Measurements from ENCODE around the gene ACR.

The ACR gene

DNA sequence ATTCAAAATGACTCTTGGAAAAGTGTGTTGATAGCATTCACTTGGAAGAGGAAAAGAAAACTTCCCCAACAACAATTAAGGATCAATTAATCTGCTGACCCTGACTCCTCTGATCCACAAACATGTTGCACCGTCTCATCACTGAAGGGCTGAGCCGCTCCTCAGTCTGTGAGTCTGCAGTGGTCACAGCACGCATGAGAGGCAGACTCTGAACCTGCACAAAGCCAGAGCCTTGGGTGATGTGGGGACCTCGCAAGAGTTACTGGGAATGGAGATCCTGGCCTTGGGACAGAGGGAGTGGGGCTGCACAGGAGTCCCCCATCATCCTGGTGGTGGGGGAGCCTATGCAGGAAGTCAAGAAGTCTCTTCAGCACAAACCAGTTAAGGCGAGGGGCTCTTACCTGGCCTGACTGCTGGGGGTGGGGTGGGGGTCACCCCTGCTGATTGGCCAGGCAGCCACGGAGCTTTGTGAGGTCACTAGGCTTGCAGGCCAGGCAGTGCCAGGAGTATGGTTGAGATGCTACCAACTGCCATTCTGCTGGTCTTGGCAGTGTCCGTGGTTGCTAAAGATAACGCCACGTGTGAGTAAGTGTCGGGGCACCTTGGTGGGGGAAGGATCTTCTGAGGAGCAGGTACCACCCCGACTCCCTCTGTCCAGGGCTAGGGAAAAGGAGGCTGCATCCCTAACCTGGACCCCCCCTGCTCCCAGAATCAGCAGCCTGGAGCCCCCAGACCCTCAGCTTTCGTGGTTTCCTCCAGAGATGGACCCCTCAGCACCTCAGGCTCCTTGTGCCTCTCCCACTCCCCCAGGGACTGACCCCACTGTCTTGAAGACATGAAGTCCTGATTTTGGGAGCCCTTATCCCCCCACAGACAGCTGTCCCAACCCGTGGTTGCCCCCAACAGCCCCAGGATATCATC is at the start of gene ACR:
Gene ACR (plus strand): TSS at position 477 of the 921 bp plus-strand sequence. CDS start 32 bp downstream, at position 509.
- Histone ChIP-seq H3K27me3 (ENCODE audit: control insufficient read depth, insufficient read depth, low read length) (peaks cover 69% of the 10 kb centered on the region), H3K27ac (ENCODE audit: low read depth, low read length) (no peak within 1 kb of the TSS), H3K9me3 (ENCODE audit: control insufficient read depth, insufficient read depth, low read length) (no peaks in the 10 kb centered on the region), H3K4me1 (ENCODE audit: control insufficient read depth, insufficient read depth, low read length) (no peaks in the 10 kb centered on the region), H3K36me3 (ENCODE audit: control insufficient read depth, insufficient read depth, low read length) (no peaks in the 10 kb centered on the region), H3K9ac (ENCODE audit: low read depth, low read length) (no peak within 1 kb of the TSS), H3K4me3 (ENCODE audit: low read depth, low read length) (no peak within 1 kb of the TSS)

DNA sequence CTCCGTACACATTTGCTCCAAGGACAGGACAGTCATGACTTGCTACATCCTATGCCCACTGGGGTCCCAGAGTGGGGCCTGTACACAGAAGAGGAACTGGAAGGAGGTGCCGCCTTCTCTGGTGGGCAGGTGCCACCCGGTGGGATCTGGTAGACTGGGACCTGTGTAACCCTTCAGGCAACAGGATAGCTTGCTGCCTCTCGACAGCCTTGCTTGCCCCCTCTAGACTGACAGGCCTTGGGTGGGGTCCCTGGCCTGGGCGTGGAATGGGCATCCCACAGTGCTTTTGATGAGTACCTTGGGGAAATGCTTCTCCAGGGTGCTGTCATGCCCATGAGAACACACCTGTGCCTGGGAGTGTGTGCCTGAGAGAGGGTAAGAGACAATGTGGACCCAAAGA is 49.6 kb upstream of the ACR start:
- no peak overlapping the region for H3K27ac ChIP-seq (ENCODE audit: low read depth, low read length)
- H3K4me3 ChIP-seq (ENCODE audit: low read depth, low read length), result no peak overlapping the region
- H3K36me3 ChIP-seq (ENCODE audit: control insufficient read depth, insufficient read depth, low read length), result no peaks in the 10 kb centered on the region
- no peaks in the 10 kb centered on the region for H3K27me3 ChIP-seq (ENCODE audit: control insufficient read depth, insufficient read depth, low read length)
- H3K4me1 ChIP-seq (ENCODE audit: control insufficient read depth, insufficient read depth, low read length), result no peaks in the 10 kb centered on the region
- H3K9ac ChIP-seq (ENCODE audit: low read depth, low read length), result no peak overlapping the region
- no peaks in the 10 kb centered on the region for H3K9me3 ChIP-seq (ENCODE audit: control insufficient read depth, insufficient read depth, low read length)

DNA sequence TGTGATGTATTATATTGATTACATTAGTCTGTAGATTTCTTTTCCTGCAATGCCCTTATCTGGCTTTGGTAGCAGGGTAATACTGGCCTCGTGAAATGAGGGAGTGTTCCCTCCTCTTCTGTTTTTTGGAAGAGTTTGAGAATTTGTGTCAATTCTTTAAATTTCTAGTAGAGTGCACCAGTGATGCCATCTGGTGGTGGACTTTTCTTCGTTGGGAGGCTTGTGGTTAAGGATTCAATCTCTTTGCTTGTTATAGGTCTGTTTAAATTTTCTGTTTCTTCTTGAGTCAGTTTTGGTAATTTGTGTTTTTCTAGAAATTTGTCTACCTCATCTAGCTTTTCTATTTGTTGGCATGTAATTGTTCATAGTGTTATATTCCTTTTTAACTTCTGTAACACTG is 46.5 kb upstream of the ACR start:
- H3K9me3 ChIP-seq (ENCODE audit: control insufficient read depth, insufficient read depth, low read length), result no peaks in the 10 kb centered on the region
- H3K4me1 ChIP-seq (ENCODE audit: control insufficient read depth, insufficient read depth, low read length), result no peaks in the 10 kb centered on the region

DNA sequence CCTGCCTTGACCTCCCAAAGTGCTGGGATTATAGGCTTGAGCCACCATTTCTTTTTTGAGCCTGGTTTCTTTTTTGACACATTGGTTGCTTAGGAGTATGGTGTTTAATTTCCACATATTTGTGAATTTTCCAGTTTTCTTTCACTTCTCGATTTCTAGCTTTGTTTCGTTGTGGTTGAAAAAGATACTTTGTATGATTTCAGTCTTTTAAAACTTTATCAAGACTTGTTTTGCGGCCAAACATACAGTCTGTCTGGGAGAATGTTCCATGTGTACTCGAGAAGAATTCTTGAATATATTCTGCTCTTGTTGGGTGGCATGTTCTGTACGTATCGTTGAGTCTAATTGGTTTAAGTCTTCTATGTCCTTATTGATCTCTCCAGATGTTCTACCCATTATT is 44.5 kb upstream of the ACR start:
- H3K4me1 ChIP-seq (ENCODE audit: control insufficient read depth, insufficient read depth, low read length), result no peaks in the 10 kb centered on the region
- no peak overlapping the region for H3K4me3 ChIP-seq (ENCODE audit: low read depth, low read length)
- H3K27ac ChIP-seq (ENCODE audit: low read depth, low read length), result no peak overlapping the region
- H3K9me3 ChIP-seq (ENCODE audit: control insufficient read depth, insufficient read depth, low read length), result no peaks in the 10 kb centered on the region
- H3K27me3 ChIP-seq (ENCODE audit: control insufficient read depth, insufficient read depth, low read length), result peaks cover 12% of the 10 kb centered on the region
- H3K9ac ChIP-seq (ENCODE audit: low read depth, low read length), result no peak overlapping the region
- H3K36me3 ChIP-seq (ENCODE audit: control insufficient read depth, insufficient read depth, low read length), result no peaks in the 10 kb centered on the region

More for the DNA sequence above, 46.5 kb upstream of the ACR start:
- H3K4me3 ChIP-seq (ENCODE audit: low read depth, low read length), result no peak overlapping the region
- H3K9ac ChIP-seq (ENCODE audit: low read depth, low read length), result no peak overlapping the region
- H3K36me3 ChIP-seq (ENCODE audit: control insufficient read depth, insufficient read depth, low read length), result no peaks in the 10 kb centered on the region
- no peak overlapping the region for H3K27ac ChIP-seq (ENCODE audit: low read depth, low read length)
- H3K27me3 ChIP-seq (ENCODE audit: control insufficient read depth, insufficient read depth, low read length), result no peaks in the 10 kb centered on the region

DNA sequence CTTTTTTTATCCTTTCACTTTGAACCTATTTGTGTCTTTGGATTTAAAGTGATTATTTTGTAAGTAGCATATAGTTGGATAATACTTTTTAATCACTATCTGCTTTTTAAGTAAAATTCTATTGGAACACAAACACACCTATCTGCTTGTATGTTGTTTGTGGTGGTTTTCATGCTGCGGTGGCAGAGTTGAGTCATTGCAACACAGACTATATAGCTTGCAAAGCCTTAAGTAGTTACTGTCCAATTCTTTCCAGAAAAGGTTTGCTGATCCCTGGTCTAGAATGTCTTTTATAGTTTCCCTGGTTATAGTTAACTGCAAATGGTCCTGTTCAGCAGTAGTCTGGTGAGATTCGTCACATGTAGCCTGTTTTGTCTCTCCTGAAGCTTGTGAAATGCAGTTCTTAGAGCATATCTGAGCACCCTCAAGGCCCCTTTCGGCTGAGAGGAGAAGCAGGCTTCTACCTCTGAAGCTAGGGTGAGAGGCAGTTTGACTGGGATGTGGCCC is 43.9 kb upstream of the ACR start:
- H3K9ac ChIP-seq (ENCODE audit: low read depth, low read length), result no peak overlapping the region

DNA sequence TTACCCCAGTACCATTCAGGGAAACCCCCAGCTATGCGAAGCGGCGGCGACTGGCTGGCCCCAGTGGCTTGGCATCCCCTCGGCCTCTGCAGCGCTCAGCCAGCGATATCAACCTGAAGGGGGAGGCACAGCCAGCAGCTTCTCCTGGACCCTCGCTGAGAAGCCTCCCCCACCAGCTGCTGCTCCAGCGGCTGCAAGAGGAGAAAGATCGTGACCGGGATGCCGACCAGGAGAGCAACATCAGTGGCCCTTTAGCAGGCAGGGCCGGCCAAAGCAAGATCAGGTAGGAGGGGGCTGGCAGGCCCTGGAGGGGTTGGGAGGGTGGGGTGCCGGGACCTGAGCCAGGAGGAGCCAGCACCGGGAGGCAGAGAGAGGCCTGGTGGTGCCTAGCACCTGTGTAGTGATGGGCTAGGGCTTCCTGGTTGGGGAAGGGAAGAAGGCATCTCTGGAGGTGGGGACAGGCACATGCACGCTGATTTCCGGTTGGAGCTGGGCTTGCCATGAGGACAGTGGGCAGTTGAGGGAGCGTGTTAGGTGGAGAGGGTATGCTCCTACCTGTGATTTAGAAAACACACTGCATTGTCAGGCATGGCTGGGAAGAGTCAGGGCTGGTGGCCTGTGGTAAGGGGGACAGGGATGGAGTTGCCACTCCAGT is 43.1 kb upstream of the ACR start:
- H3K4me3 ChIP-seq (ENCODE audit: low read depth, low read length), result no peak overlapping the region
- H3K9ac ChIP-seq (ENCODE audit: low read depth, low read length), result no peak overlapping the region

More for the DNA sequence above, 43.9 kb upstream of the ACR start:
- H3K4me1 ChIP-seq (ENCODE audit: control insufficient read depth, insufficient read depth, low read length), result no peaks in the 10 kb centered on the region
- no peaks in the 10 kb centered on the region for H3K9me3 ChIP-seq (ENCODE audit: control insufficient read depth, insufficient read depth, low read length)
- H3K36me3 ChIP-seq (ENCODE audit: control insufficient read depth, insufficient read depth, low read length), result no peaks in the 10 kb centered on the region
- no peak overlapping the region for H3K4me3 ChIP-seq (ENCODE audit: low read depth, low read length)
- H3K27ac ChIP-seq (ENCODE audit: low read depth, low read length), result no peak overlapping the region
- H3K27me3 ChIP-seq (ENCODE audit: control insufficient read depth, insufficient read depth, low read length), result peaks cover 19% of the 10 kb centered on the region

DNA sequence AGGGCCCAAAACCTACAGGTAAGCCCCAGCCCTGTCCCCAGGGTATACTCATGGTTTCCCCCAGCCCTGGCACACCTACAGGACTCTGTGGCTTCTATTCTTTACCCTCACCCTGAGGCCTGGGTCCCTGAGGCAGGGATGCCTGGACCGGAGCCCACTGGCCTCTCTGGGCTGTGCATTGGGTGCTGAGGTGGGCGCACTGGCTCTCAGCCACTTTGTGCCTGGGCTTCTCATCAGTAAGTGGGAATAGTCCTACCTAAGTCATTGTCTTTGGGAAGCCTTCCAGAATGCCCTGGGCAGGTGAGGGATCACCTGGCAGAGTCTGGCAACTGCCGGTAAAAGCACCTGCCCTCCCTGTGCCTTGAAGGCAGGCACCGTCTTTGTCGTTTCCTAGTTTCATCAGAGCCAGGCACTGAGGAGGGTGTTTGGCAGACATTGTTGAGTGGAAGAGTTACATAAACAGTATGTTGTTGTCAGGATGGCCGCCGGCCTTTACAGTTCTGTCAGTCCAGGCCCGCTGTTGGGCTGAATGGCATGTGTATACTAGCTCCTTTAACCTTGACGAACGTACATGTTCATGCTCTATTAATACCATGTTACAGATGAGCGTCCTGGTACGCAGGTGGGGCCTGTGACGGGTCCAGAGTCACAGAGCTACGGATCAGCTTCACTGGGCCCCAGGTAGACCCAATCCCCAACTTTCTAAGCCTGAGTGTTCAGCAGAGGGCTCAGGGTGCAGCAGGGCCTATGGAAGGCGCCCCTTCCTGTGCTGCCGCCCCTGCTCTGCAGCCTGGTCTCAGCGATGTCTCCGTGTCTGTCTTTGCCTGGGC is 42.4 kb upstream of the ACR start:
- no peak overlapping the region for H3K4me3 ChIP-seq (ENCODE audit: low read depth, low read length)
- no peaks in the 10 kb centered on the region for H3K4me1 ChIP-seq (ENCODE audit: control insufficient read depth, insufficient read depth, low read length)
- H3K27ac ChIP-seq (ENCODE audit: low read depth, low read length), result no peak overlapping the region
- no peak overlapping the region for H3K9ac ChIP-seq (ENCODE audit: low read depth, low read length)
- H3K9me3 ChIP-seq (ENCODE audit: control insufficient read depth, insufficient read depth, low read length), result no peaks in the 10 kb centered on the region
- no peaks in the 10 kb centered on the region for H3K36me3 ChIP-seq (ENCODE audit: control insufficient read depth, insufficient read depth, low read length)
- peaks cover 20% of the 10 kb centered on the region for H3K27me3 ChIP-seq (ENCODE audit: control insufficient read depth, insufficient read depth, low read length)

More for the DNA sequence above, 43.1 kb upstream of the ACR start:
- no peaks in the 10 kb centered on the region for H3K9me3 ChIP-seq (ENCODE audit: control insufficient read depth, insufficient read depth, low read length)
- no peaks in the 10 kb centered on the region for H3K4me1 ChIP-seq (ENCODE audit: control insufficient read depth, insufficient read depth, low read length)
- H3K36me3 ChIP-seq (ENCODE audit: control insufficient read depth, insufficient read depth, low read length), result no peaks in the 10 kb centered on the region
- H3K27ac ChIP-seq (ENCODE audit: low read depth, low read length), result no peak overlapping the region
- H3K27me3 ChIP-seq (ENCODE audit: control insufficient read depth, insufficient read depth, low read length), result peaks cover 20% of the 10 kb centered on the region

DNA sequence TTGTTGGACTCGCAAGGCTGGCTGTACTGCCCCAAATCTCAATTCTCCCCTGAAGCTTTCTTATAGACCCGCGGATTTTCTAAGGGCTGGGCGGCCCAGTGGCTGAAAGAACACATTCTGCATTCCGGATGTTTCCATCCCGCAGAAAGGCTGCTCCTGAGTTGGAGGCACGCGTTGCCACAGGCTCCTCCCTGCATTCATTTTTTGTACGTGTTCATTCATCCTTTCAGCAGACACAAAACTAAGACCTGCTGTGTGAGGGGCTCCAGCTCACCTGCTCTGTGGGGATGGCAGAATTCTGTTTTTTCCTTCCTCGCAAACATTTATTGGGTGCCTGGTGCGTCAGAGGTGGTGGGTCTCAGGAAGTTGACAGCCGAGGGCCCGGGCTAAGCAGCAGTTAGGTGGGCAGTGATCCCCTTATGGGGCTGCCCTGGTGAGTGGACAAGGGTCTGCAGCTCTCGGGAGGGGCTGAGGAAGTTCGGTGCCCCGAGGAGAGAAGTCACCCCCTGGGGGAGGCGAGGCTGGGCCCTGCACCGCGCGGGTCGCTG is 41.7 kb upstream of the ACR start:
- no peak overlapping the region for H3K27ac ChIP-seq (ENCODE audit: low read depth, low read length)

DNA sequence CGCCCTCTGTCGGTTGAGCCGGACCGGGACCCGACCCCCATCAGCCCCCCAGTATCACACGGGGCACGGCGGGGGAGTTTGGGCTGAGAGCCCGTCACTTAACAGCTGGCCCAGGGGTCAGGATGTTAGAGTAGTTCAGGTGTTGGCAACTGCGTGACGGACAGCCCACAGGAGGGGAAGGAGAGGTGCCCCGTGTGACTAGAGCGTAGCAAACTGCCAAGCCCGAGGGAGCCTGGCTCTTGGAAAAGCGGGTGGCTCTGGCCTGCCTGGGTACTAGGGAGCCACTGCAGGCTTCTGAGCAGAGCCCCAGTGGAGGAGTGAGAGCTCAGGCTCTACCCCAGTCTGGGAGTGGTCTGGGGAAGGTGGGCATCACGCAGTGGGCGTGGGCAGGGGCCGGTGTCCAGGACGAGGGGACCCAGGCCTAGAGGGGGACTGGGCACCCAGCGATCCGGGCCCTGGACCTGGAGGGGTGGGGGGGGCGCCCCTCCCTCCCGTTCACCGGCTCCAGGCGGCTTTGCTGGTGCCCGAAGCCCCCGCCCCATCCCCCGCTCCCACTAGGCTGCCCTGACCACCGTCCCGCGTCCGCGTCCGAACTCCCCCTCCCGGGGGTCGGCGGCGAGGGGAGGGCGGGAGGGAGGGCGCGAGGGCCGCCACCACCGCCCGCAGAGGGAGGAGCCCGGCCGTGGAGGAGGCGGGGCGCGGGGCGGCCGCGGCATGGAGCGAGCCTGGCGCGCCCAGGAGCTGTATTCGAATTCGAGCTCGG is 41.0 kb upstream of the ACR start:
- no peaks in the 10 kb centered on the region for H3K9me3 ChIP-seq (ENCODE audit: control insufficient read depth, insufficient read depth, low read length)

More for the DNA sequence above, 41.7 kb upstream of the ACR start:
- peak overlapping the region; percentile 42; the same call in 1 of the 2 replicates for H3K4me3 ChIP-seq (ENCODE audit: low read depth, low read length)
- peaks cover 20% of the 10 kb centered on the region for H3K27me3 ChIP-seq (ENCODE audit: control insufficient read depth, insufficient read depth, low read length)
- H3K4me1 ChIP-seq (ENCODE audit: control insufficient read depth, insufficient read depth, low read length), result no peaks in the 10 kb centered on the region
- H3K9me3 ChIP-seq (ENCODE audit: control insufficient read depth, insufficient read depth, low read length), result no peaks in the 10 kb centered on the region
- no peak overlapping the region for H3K9ac ChIP-seq (ENCODE audit: low read depth, low read length)
- H3K36me3 ChIP-seq (ENCODE audit: control insufficient read depth, insufficient read depth, low read length), result no peaks in the 10 kb centered on the region

More for the DNA sequence above, 41.0 kb upstream of the ACR start:
- H3K36me3 ChIP-seq (ENCODE audit: control insufficient read depth, insufficient read depth, low read length), result no peaks in the 10 kb centered on the region
- H3K27ac ChIP-seq (ENCODE audit: low read depth, low read length), result no peak overlapping the region
- H3K27me3 ChIP-seq (ENCODE audit: control insufficient read depth, insufficient read depth, low read length), result peaks cover 20% of the 10 kb centered on the region
- no peak overlapping the region for H3K9ac ChIP-seq (ENCODE audit: low read depth, low read length)
- peak overlapping the region; percentile 42 for H3K4me3 ChIP-seq (ENCODE audit: low read depth, low read length)
- H3K4me1 ChIP-seq (ENCODE audit: control insufficient read depth, insufficient read depth, low read length), result no peaks in the 10 kb centered on the region

Measured in HUES48 (cell line).